ENCODE data around the gene CTIF.

- TF ChIP-seq FOXA1 (IDR thresholded peaks at IDR 0.05) (no peak), YY1 (IDR thresholded peaks at IDR 0.05) (no peak), CTCF (IDR thresholded peaks at IDR 0.05; ENCODE audit: low read depth, low read length, missing input control) (no peak), GABPA (IDR thresholded peaks at IDR 0.05 in 1 of 2, conservative IDR thresholded peaks at IDR 0.05 in 1 of 2) (no peak), SP1 (IDR thresholded peaks at IDR 0.05) (no peak), RXRA (IDR thresholded peaks at IDR 0.05) (no peak), NR2F2 (IDR thresholded peaks at IDR 0.05) (no peak), TAF1 (conservative IDR thresholded peaks at IDR 0.05) (no peak)
- TF ChIP-seq, protein P1, sequence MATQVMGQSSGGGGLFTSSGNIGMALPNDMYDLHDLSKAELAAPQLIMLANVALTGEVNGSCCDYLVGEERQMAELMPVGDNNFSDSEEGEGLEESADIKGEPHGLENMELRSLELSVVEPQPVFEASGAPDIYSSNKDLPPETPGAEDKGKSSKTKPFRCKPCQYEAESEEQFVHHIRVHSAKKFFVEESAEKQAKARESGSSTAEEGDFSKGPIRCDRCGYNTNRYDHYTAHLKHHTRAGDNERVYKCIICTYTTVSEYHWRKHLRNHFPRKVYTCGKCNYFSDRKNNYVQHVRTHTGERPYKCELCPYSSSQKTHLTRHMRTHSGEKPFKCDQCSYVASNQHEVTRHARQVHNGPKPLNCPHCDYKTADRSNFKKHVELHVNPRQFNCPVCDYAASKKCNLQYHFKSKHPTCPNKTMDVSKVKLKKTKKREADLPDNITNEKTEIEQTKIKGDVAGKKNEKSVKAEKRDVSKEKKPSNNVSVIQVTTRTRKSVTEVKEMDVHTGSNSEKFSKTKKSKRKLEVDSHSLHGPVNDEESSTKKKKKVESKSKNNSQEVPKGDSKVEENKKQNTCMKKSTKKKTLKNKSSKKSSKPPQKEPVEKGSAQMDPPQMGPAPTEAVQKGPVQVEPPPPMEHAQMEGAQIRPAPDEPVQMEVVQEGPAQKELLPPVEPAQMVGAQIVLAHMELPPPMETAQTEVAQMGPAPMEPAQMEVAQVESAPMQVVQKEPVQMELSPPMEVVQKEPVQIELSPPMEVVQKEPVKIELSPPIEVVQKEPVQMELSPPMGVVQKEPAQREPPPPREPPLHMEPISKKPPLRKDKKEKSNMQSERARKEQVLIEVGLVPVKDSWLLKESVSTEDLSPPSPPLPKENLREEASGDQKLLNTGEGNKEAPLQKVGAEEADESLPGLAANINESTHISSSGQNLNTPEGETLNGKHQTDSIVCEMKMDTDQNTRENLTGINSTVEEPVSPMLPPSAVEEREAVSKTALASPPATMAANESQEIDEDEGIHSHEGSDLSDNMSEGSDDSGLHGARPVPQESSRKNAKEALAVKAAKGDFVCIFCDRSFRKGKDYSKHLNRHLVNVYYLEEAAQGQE (IDR thresholded peaks at IDR 0.05), result no peak
- TF ChIP-seq, protein P2, sequence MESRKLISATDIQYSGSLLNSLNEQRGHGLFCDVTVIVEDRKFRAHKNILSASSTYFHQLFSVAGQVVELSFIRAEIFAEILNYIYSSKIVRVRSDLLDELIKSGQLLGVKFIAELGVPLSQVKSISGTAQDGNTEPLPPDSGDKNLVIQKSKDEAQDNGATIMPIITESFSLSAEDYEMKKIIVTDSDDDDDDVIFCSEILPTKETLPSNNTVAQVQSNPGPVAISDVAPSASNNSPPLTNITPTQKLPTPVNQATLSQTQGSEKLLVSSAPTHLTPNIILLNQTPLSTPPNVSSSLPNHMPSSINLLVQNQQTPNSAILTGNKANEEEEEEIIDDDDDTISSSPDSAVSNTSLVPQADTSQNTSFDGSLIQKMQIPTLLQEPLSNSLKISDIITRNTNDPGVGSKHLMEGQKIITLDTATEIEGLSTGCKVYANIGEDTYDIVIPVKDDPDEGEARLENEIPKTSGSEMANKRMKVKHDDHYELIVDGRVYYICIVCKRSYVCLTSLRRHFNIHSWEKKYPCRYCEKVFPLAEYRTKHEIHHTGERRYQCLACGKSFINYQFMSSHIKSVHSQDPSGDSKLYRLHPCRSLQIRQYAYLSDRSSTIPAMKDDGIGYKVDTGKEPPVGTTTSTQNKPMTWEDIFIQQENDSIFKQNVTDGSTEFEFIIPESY (IDR thresholded peaks at IDR 0.05), result no peak
These were observed 361.6 kb downstream of the CTIF start for GRCh38 chr18:48900469-48900868.

Measured in liver (tissue), 3 donors.